Inflammatory macrophage (primary cell): Measurements from ENCODE around the gene PRCP.

ENCODE experiments used
- DNase-seq, 2 donors: peaks; one replicate each; pipeline ENCODE4 v3.0.0-alpha.2; 2020 to 2022

The PRCP gene

GRCh38 chr11:82776377-82776776 lies 123.9 kb downstream of the PRCP start:
- DNase-seq = no peak

DNA sequence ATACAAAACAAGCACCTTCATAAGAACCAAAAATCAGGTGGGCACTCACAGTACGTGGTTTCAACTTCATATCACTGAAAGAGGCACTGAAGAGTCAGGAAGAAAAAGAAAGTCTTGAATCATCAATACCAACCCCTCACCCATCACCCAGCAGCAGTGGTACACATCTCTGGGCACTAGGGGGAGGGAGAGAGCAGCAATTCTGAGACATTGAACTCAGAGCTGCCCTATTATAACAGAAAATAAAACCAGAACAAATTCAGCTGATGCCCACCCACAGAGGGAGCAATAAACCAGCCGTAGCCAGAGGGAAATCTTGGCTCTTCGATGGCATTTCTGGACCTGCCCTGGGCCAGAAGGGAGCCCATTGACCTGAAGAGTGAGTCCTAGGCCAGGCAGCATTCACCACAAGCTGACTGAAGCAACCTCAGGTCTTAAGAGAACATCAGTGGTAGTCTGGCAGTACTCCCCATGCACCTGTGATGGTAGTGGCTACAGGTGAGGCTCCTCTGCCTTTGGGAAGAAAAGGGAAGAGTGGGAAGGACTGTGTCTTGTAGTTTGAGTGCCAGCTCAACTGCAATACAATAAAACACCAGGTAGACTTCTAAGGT lies 124.4 kb downstream of the PRCP start:
- peak; percentile 44 to 49 for DNase-seq

- DNase-seq = no peak
Measured at GRCh38 chr11:82775218-82775617, 125.0 kb downstream of the PRCP start.
